IPS-15b (cell line): ENCODE results near the gene TLE1.

Source experiments
- H3K27me3 ChIP-seq: one replicate; pipeline ENCODE4 v1.6.1; 2013; ENCODE audit warnings: low read length; ENCODE audit not compliant: control insufficient read depth, insufficient read depth
- H3K36me3 ChIP-seq: one replicate; pipeline ENCODE4 v1.6.1; 2013; ENCODE audit warnings: low read length; ENCODE audit not compliant: control insufficient read depth, insufficient read depth
- H3K4me1 ChIP-seq: one replicate; pipeline ENCODE4 v1.6.1; 2013; ENCODE audit warnings: mild to moderate bottlenecking, low read length; ENCODE audit not compliant: control insufficient read depth, insufficient read depth
- H3K4me3 ChIP-seq: one replicate; pipeline ENCODE4 v1.5.1; 2013; ENCODE audit warnings: low read depth, low read length
- H3K9ac ChIP-seq: one replicate; pipeline ENCODE4 v1.6.1; 2013; ENCODE audit warnings: low read depth, mild to moderate bottlenecking, low read length
- H3K9me3 ChIP-seq: one replicate; pipeline ENCODE4 v1.6.1; 2013; ENCODE audit warnings: mild to moderate bottlenecking, low read length; ENCODE audit not compliant: control insufficient read depth, insufficient read depth

The TLE1 gene

DNA sequence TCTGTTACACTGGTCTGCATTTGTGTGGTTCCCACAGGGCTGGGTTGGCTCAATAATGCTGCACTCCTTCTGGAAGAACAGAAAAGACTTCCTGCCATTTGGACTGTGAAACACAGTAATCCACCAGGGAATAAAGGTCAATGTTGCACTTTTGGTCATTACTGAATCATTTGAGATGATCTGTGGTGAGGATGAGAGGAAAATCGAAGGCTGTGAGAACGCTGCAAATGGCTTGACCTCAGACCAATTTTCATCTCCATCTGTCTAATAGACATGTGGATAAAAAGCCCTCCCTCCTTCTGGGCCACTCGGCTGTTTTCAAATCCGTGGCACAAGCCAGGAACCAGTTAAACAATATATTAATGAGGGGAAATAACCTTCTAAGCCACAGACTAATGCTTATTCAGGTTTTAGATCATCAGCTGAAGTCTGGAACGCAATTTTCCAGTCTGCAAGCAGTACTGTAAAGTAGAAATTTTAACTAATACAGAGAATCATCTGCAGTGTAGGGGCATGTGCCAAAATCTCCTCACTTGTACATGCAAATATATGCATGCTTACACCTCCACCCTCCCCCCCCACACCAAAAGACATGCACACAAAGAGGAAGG lies 20.2 kb downstream of the TLE1 start:
- Histone ChIP-seq H3K9me3 (no peaks in the 10 kb centered on the region), H3K36me3 (no peaks in the 10 kb centered on the region), H3K9ac (no peak overlapping the region), H3K4me3 (no peak overlapping the region), H3K4me1 (peaks cover 14% of the 10 kb centered on the region), H3K27me3 (no peaks in the 10 kb centered on the region)

DNA sequence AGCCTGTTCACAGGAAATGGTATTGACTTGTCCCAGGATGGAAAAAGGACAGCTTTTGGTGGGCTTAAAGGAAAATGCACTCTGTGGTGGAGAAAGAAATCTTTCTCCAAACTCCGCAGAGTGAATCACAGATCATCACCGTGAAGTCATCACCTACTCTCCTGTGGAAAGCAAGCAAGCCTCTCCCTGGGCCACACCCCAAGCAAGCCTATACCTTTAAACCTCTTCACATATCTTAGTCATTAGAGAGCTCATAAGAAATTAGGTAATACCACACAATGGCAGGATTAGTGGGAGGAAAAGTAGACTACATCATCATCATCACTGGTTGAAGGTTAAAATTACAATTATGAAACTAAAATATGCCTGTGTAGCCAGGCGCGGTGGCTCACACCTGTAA lies 23.2 kb downstream of the TLE1 start:
- H3K4me3 ChIP-seq = no peak overlapping the region
- H3K36me3 ChIP-seq = no peaks in the 10 kb centered on the region
- peaks cover 14% of the 10 kb centered on the region for H3K4me1 ChIP-seq
- H3K9ac ChIP-seq = no peak overlapping the region
- no peaks in the 10 kb centered on the region for H3K27me3 ChIP-seq
- H3K9me3 ChIP-seq = no peaks in the 10 kb centered on the region

DNA sequence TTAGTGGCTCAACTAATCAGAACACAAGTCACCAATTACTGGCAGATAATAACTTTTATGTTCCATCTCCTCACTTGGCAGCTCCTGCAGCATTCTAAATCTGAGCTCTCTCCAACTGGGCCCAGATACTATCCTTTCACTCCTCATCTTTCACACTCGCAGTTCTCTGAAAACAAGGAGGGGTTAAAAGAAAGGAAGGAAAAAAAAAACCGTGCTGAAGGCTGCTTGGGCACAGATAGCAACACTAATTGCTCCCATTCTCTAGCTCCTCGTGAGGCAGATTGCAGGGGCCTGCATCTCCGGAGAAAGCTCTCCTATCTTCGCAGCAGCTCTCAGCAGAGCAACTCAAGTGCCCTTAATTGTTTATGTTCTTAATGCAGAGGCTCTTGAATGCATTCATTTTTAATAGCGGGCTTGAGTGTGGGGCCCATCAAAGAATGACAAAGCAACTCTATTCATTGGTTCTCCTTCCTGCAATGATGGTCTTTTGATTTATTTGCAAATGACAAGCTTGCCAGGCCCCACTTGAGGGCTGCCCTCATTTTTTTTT lies 23.9 kb downstream of the TLE1 start:
- Histone ChIP-seq H3K9me3 (no peaks in the 10 kb centered on the region), H3K4me1 (peaks cover 14% of the 10 kb centered on the region), H3K27me3 (no peaks in the 10 kb centered on the region), H3K4me3 (no peak overlapping the region), H3K36me3 (no peaks in the 10 kb centered on the region), H3K9ac (no peak overlapping the region)

DNA sequence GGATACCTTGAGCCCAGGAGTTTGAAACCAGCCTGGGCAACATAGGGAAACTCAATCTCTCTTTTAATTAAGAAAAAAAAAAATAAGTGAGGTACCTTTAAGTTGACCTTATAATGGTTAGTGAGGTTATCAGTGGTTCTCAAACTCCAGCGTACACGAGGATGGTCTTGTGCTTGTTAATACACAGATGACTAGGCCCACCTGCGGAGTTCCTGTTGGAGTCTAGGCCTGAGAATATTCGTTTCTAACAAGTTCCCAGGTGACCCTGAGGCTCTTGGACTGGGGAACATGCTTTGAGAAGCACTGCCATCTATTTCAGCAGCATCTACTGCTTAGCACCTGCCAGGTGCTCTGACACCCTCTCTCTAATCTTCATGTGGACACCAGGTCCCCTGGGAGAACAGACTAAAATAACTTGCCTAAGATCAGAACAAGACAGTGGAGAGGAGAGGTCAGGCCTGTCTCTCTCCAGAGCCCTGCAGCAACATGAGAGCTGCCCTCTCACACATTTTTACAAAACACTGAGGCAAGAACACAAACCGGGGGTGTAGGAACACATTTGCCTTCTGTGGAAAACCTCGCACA lies 24.6 kb downstream of the TLE1 start:
- H3K4me1 ChIP-seq = peaks cover 14% of the 10 kb centered on the region
- H3K36me3 ChIP-seq = no peaks in the 10 kb centered on the region
- H3K9me3 ChIP-seq = no peaks in the 10 kb centered on the region
- H3K27me3 ChIP-seq = no peaks in the 10 kb centered on the region
- H3K9ac ChIP-seq = no peak overlapping the region
- no peak overlapping the region for H3K4me3 ChIP-seq

DNA sequence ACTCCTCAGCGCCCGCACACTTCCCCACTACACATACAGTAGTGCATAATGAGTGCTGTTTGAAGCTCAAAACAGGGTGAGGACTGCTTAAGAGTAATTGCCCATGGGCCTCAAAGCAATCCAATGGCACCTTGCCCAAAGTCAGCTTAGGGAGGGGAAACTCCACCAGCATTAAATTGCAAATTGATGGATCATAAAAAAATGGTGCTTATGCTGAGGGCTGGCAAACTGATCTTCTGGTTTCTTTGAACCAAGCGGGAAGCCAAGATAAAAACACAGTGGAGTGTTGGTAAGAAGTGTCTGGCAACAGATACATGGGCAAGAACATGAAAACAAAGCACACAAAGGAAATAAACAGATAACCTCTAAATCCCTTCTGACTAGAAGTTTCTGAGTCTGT lies 28.0 kb downstream of the TLE1 start:
- Histone ChIP-seq H3K36me3 (no peaks in the 10 kb centered on the region), H3K4me3 (no peak overlapping the region), H3K4me1 (peaks cover 14% of the 10 kb centered on the region), H3K9ac (no peak overlapping the region), H3K9me3 (no peaks in the 10 kb centered on the region), H3K27me3 (no peaks in the 10 kb centered on the region)

DNA sequence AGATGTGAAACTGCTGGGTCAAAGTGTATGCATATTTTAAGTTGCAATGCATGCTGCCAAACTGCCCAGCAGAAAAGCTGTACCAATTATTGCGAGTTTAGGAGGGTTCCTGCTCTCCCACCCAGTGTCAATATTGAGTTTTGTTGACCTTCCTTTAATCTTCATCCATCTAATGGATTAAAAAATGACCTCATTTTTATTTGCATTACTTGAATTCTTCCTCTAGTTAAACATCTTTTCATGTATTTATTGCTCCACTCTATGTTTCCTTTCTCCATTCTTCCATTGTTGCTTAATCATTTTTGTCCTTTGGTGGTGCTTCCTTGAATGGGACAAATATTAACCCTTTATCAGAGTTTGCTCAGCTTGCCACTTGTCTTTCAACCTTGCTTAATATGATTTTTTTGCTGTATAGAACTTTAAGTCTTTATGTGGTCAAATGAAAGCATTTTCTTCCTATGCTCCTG lies 32.4 kb downstream of the TLE1 start:
- Histone ChIP-seq H3K4me3 (no peak overlapping the region), H3K36me3 (no peaks in the 10 kb centered on the region), H3K9me3 (no peaks in the 10 kb centered on the region), H3K4me1 (no peaks in the 10 kb centered on the region), H3K27me3 (no peaks in the 10 kb centered on the region), H3K9ac (no peak overlapping the region)

DNA sequence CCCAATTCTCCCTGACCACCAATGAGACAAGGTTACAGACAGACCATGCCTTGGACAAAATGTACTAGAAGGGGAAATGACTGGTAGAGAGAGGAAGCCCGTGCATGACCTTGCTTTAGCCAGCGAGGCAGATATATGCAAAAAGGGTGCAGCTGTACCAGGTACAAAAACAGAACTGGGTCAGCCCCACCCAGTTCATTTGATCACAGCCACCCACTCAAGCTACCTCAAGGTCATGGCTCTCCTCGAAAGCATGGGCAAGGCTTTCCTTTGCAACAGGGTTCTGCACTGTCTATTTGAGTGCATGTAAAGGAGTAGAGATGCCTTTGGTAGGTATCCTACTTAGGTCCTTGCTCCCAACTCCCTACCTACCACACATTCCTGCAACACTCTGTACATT lies 33.3 kb downstream of the TLE1 start:
- Histone ChIP-seq H3K9me3 (no peaks in the 10 kb centered on the region), H3K4me3 (no peak overlapping the region), H3K27me3 (no peaks in the 10 kb centered on the region), H3K4me1 (peaks cover 5% of the 10 kb centered on the region), H3K36me3 (no peaks in the 10 kb centered on the region), H3K9ac (no peak overlapping the region)

DNA sequence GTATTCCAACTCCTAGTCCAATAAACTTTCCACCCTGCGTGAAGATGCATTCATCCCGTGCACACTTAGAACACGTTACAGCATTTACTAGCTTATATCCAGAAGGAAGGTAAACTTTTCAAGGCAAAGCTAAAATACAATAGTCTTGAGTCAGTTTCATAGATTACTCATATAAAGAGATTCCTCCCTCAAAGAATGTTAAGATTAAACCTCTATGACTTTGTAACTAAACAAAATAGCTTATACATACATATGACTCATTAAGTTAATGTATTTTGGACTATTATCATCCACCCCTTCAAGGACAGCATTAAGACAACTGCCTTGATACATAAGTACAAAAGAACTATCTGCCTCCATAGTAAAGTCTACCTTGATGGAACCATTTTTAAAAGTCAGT lies 36.1 kb downstream of the TLE1 start:
- H3K9ac ChIP-seq = no peak overlapping the region
- no peaks in the 10 kb centered on the region for H3K9me3 ChIP-seq
- H3K4me3 ChIP-seq = no peak overlapping the region
- H3K27me3 ChIP-seq = no peaks in the 10 kb centered on the region
- peaks cover 11% of the 10 kb centered on the region for H3K4me1 ChIP-seq
- no peaks in the 10 kb centered on the region for H3K36me3 ChIP-seq

DNA sequence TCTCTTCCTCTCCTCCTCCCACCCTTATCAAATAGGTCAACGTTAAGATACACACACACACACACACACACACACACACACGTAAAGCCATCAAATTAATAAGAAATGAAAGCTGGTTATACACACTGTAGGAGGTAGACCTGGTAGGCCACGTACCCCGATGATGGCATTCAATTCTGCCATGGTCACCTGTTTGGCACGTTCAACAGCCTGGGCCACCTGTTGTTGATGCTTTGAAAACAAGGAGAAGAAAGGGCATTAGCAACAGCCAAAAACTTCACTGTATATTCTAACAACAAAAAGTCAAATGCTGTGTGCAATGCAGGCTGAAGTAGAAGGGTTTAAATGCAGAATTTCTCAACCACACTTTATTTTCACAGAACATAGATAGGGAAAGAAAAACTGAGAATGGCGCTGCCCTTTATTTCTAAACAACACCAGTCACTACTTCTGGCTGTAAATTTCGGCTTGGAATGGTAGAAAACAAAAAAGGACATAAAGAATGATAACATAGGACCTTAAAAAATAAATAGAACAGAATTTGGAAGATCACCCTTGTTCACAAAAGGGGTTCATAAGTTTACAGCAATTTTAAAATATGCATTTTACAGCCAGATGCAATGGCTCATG lies 37.2 kb downstream of the TLE1 start:
- H3K9me3 ChIP-seq = no peaks in the 10 kb centered on the region
- H3K36me3 ChIP-seq = no peaks in the 10 kb centered on the region
- H3K9ac ChIP-seq = no peak overlapping the region
- H3K27me3 ChIP-seq = no peaks in the 10 kb centered on the region
- peaks cover 14% of the 10 kb centered on the region for H3K4me1 ChIP-seq
- no peak overlapping the region for H3K4me3 ChIP-seq

DNA sequence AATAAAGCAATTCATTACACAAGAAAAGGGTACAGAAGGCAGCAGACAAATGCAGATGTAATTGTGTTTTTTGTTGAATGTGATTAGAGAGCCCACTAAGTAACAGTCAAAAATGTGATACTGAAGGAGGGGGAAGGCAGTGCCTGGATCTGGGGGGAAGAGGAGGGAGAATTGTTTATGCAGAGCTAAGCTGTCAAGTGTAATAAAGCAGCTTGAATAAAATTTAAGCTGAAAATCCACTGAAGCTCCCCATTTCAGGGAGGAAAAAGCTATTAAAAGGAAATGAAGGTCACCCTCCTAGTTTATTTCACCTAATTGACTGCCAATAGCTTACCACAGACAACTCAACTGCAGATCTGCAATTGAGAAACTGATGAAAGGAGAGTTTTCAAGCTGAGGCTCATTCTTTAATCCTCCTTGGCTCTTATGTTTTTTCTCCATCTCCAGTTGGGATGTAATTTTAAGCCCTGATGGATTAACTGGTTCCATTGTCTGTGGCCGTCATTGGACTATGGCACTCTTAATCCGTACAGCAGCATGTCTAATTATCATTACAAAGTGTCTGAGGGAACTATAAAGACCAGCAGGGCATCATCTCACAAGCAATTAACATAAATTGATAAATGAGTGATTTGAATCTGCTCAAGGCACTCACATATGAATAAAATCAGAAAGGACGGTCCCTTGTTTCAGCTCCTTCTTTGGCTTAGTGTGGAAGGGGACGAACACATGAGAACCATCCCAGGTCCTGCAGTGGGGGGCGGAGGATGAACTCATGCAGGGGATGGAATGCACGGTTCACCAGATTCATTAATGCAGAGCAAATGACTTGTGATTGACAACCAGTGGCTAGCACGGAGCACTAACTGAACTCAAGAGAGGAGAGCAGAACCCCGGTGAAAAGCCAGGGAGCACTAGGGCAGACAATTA lies 38.5 kb downstream of the TLE1 start:
- no peaks in the 10 kb centered on the region for H3K36me3 ChIP-seq

DNA sequence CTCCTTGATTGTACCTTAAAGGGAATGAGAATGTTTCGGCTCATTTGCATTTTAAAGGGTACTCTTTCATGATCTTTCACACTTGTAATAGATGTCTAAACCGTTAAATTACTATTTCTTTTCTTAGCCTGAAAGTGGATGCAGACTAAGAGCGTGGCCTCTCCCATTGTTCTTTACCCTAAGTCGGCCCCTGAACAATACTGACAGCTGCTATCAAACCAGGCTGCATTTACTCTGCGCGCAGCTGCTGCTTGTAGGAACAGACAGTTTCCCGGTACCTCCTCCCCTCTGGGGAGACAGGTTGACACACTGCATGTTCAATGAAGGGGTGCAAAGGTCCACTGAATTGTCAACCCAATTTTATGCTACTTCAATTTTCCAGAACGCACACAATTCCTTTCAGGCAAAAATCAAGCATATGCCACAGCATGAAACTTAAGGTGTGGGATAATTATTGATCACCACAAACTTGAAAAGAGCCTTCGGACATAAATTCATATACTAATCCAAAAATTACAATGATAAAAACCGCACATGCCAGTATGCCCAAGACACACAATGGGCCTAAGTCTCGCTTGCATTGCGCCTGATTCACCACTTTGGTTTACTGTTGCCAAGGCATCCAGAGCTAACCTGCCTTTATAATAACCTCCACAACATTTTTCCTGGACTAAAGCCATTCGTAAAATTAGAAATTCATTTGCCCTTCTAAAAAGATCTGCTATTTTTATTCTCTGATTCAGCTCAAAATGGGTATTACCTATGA lies 39.7 kb downstream of the TLE1 start:
- Histone ChIP-seq H3K36me3 (no peaks in the 10 kb centered on the region), H3K4me1 (peaks cover 23% of the 10 kb centered on the region), H3K9ac (no peak overlapping the region), H3K4me3 (no peak overlapping the region), H3K27me3 (no peaks in the 10 kb centered on the region), H3K9me3 (no peaks in the 10 kb centered on the region)

More for the DNA sequence above, 38.5 kb downstream of the TLE1 start:
- H3K4me1 ChIP-seq = peaks cover 23% of the 10 kb centered on the region
- H3K27me3 ChIP-seq = no peaks in the 10 kb centered on the region
- no peaks in the 10 kb centered on the region for H3K9me3 ChIP-seq
- H3K4me3 ChIP-seq = no peak overlapping the region
- no peak overlapping the region for H3K9ac ChIP-seq
